WTC11 (cell line): Measurements from ENCODE around the gene GRIK2. TPM values are rescaled to one million over a fixed set of nuclear protein-coding genes. Genes with fewer than 3 reads are reported as not detected.

ENCODE experiments used
- ATAC-seq: fragments of 200-7000 bp; cut with Tn5 transposase; 2 replicates; pipeline ENCODE4 v1.10.0; 2021; ENCODE audit warnings: mild to moderate bottlenecking, moderate library complexity
- CTCF ChIA-PET: fragments of 300-600 bp; sonication (Branson Sonifier 250); formaldehyde crosslinking; loops from one replicate; lab custom pipeline; 2021; ENCODE audit warnings: antibody characterized with exemption; lab: Charles Lee
- POLR2A ChIA-PET: fragments of 350-600 bp; sonication (Branson Sonifier 250); formaldehyde crosslinking; loops from one replicate; lab custom pipeline; 2021; ENCODE audit warnings: antibody characterized with exemption; lab: Charles Lee
- DNase-seq: peaks from one replicate; pipeline ENCODE4 v3.0.0; 2021; ENCODE audit warnings: low spot score
- H3K27ac Mint-ChIP-seq: 2 replicates; pipeline ENCODE4 v1.8.0; 2021; ENCODE audit warnings: mixed read lengths
- H3K27me3 Mint-ChIP-seq: 2 replicates; pipeline ENCODE4 v1.8.0; 2021; ENCODE audit warnings: low read depth, mild to moderate bottlenecking, moderate library complexity, mixed read lengths
- H3K36me3 Mint-ChIP-seq: 2 replicates; pipeline ENCODE4 v1.8.0; 2021; ENCODE audit warnings: mixed read lengths
- H3K4me1 Mint-ChIP-seq: 2 replicates; pipeline ENCODE4 v1.8.0; 2022; ENCODE audit warnings: mixed read lengths
- H3K4me3 Mint-ChIP-seq: 2 replicates; pipeline ENCODE4 v1.8.0; 2021; ENCODE audit warnings: mild to moderate bottlenecking, moderate library complexity, mixed read lengths
- H3K9me3 Mint-ChIP-seq: 2 replicates; pipeline ENCODE4 v1.8.0; 2021; ENCODE audit warnings: mixed read lengths
- CREM ChIP-seq: sonication (generic); formaldehyde crosslinking; IDR thresholded peaks from 2 replicates; pipeline ENCODE4 v1.8.1; 2022; ENCODE audit warnings: mild to moderate bottlenecking, missing genetic modification reagents, moderate library complexity
- FOXK1 ChIP-seq: sonication (generic); formaldehyde crosslinking; IDR thresholded peaks from 2 replicates; pipeline ENCODE4 v1.8.0; 2022; ENCODE audit warnings: mild to moderate bottlenecking, moderate library complexity, missing genetic modification reagents
- GRHL2 ChIP-seq: fragments of 250-450 bp; sonication (Bioruptor Pico); IDR thresholded peaks from 2 replicates; pipeline ENCODE4 v1.8.0; 2022; ENCODE audit warnings: mild to moderate bottlenecking, moderate library complexity; ENCODE audit not compliant: insufficient replicate concordance, severe bottlenecking
- GTF2I ChIP-seq: fragments of 250-450 bp; sonication (Bioruptor Pico); conservative IDR thresholded peaks from 2 replicates; pipeline ENCODE4 v1.4.0; 2021; ENCODE audit warnings: mild to moderate bottlenecking
- HMGA2 ChIP-seq: fragments of 250-450 bp; sonication (Bioruptor Pico); IDR thresholded peaks from 2 replicates; pipeline ENCODE4 v1.4.0; 2021; ENCODE audit warnings: mild to moderate bottlenecking, moderate library complexity
- NFYB ChIP-seq: sonication (generic); formaldehyde crosslinking; conservative IDR thresholded peaks from 2 replicates; pipeline ENCODE4 v1.8.0; 2022; ENCODE audit warnings: low read depth, missing genetic modification reagents
- NR3C1 ChIP-seq: sonication (generic); formaldehyde crosslinking; conservative IDR thresholded peaks from 2 replicates; pipeline ENCODE4 v1.8.1; 2023; ENCODE audit warnings: low read depth, mild to moderate bottlenecking, missing genetic modification reagents
- OVOL2 ChIP-seq: fragments of 250-450 bp; sonication (Bioruptor Pico); IDR thresholded peaks from 2 replicates; pipeline ENCODE4 v1.9.0; 2021; ENCODE audit warnings: mild to moderate bottlenecking, borderline replicate concordance
- RORB ChIP-seq: fragments of 250-450 bp; sonication (Bioruptor Pico); IDR thresholded peaks from 2 replicates; pipeline ENCODE4 v1.9.0; 2021; ENCODE audit warnings: mild to moderate bottlenecking
- TEAD4 ChIP-seq: sonication (generic); formaldehyde crosslinking; IDR thresholded peaks from 2 replicates; pipeline ENCODE4 v1.8.0; 2022; ENCODE audit warnings: mild to moderate bottlenecking, missing genetic modification reagents
- ZNF121 ChIP-seq: sonication (generic); formaldehyde crosslinking; IDR thresholded peaks from 2 replicates; pipeline ENCODE4 v1.8.0; 2023; ENCODE audit warnings: missing genetic modification reagents
- ZNF423 ChIP-seq: fragments of 250-450 bp; sonication (Bioruptor Pico); IDR thresholded peaks from 2 replicates; pipeline ENCODE4 v2.1.2; 2022; ENCODE audit warnings: mild to moderate bottlenecking, moderate library complexity
- total RNA-seq: library from RNA; stranded (reverse); gene quantifications from 3 replicates; pipeline ENCODE4 v1.2.3, GENCODE V29; 2021
- TF ChIP-seq, protein P1 (sequence below): sonication (generic); formaldehyde crosslinking; IDR thresholded peaks from 2 replicates; pipeline ENCODE4 v1.8.0; 2022; ENCODE audit warnings: mild to moderate bottlenecking, missing genetic modification reagents
- TF ChIP-seq, protein P2 (sequence below): sonication (generic); formaldehyde crosslinking; IDR thresholded peaks from 2 replicates; pipeline ENCODE4 v1.8.1; 2022; ENCODE audit warnings: low read depth, missing genetic modification reagents, borderline replicate concordance
- TF ChIP-seq, protein P3 (sequence below): fragments of 250-450 bp; sonication (Bioruptor Pico); IDR thresholded peaks from 2 replicates; pipeline ENCODE4 v1.8.0; 2021; ENCODE audit warnings: mild to moderate bottlenecking
- TF ChIP-seq, protein P4 (sequence below): sonication (generic); formaldehyde crosslinking; IDR thresholded peaks from 2 replicates; pipeline ENCODE4 v1.8.0; 2022; ENCODE audit warnings: mild to moderate bottlenecking, missing genetic modification reagents
- TF ChIP-seq, protein P5 (sequence below): sonication (generic); formaldehyde crosslinking; IDR thresholded peaks from 2 replicates; pipeline ENCODE4 v1.8.0; 2023; ENCODE audit warnings: missing genetic modification reagents, mild to moderate bottlenecking, borderline replicate concordance

The GRIK2 gene
- total RNA-seq, 1 experiment from 2014 or later = 2.7 TPM

DNA sequence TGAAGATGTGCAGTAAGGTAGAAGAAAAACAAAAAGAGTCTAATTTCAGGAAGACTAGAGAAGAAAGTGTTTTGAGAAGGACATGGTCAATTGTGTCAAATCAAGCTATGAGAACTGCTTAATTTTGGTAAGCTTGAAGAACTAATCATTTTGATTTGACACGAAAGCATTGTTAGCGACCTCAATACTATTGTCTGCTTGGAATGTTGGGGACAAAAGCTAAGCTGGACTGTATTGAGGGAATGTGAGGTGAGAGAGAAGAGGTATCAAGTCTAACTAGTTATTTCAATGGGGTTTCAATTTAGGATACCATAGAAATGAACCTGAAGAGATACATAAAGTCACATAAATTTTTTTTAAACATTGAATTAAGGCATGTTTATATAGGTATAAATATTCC lies 309.8 kb downstream of the GRIK2 start:
- H3K4me1 Mint-ChIP-seq = peaks cover 20% of the 10 kb centered on the region
- no peaks in the 10 kb centered on the region for H3K27me3 Mint-ChIP-seq
- POLR2A ChIA-PET = interaction anchor here (0.6 kb wide), 1 partner anchor 22 kb away, joined by 3 read pairs; no protein-coding TSS in a partner anchor
- H3K36me3 Mint-ChIP-seq = no peaks in the 10 kb centered on the region
- no peaks in the 10 kb centered on the region for H3K9me3 Mint-ChIP-seq
- H3K4me3 Mint-ChIP-seq = no peak overlapping the region
- DNase-seq (no peak), ATAC-seq (no peak)
- CTCF ChIA-PET = no interaction called here
- H3K27ac Mint-ChIP-seq = no peak overlapping the region
- TF ChIP-seq, protein P1, sequence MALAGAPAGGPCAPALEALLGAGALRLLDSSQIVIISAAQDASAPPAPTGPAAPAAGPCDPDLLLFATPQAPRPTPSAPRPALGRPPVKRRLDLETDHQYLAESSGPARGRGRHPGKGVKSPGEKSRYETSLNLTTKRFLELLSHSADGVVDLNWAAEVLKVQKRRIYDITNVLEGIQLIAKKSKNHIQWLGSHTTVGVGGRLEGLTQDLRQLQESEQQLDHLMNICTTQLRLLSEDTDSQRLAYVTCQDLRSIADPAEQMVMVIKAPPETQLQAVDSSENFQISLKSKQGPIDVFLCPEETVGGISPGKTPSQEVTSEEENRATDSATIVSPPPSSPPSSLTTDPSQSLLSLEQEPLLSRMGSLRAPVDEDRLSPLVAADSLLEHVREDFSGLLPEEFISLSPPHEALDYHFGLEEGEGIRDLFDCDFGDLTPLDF = no peak
- TF ChIP-seq, protein P2, sequence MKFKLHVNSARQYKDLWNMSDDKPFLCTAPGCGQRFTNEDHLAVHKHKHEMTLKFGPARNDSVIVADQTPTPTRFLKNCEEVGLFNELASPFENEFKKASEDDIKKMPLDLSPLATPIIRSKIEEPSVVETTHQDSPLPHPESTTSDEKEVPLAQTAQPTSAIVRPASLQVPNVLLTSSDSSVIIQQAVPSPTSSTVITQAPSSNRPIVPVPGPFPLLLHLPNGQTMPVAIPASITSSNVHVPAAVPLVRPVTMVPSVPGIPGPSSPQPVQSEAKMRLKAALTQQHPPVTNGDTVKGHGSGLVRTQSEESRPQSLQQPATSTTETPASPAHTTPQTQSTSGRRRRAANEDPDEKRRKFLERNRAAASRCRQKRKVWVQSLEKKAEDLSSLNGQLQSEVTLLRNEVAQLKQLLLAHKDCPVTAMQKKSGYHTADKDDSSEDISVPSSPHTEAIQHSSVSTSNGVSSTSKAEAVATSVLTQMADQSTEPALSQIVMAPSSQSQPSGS (CRISPR knock-in tag) = no peak
- TF ChIP-seq HMGA2 (CRISPR knock-in tag) (no peak), RORB (CRISPR knock-in tag) (no peak), FOXK1 (CRISPR knock-in tag) (no peak), NR3C1 (no peak), NFYB (CRISPR knock-in tag) (no peak)
- TF ChIP-seq, protein P3, sequence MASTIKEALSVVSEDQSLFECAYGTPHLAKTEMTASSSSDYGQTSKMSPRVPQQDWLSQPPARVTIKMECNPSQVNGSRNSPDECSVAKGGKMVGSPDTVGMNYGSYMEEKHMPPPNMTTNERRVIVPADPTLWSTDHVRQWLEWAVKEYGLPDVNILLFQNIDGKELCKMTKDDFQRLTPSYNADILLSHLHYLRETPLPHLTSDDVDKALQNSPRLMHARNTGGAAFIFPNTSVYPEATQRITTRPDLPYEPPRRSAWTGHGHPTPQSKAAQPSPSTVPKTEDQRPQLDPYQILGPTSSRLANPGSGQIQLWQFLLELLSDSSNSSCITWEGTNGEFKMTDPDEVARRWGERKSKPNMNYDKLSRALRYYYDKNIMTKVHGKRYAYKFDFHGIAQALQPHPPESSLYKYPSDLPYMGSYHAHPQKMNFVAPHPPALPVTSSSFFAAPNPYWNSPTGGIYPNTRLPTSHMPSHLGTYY (CRISPR knock-in tag) = no peak

DNA sequence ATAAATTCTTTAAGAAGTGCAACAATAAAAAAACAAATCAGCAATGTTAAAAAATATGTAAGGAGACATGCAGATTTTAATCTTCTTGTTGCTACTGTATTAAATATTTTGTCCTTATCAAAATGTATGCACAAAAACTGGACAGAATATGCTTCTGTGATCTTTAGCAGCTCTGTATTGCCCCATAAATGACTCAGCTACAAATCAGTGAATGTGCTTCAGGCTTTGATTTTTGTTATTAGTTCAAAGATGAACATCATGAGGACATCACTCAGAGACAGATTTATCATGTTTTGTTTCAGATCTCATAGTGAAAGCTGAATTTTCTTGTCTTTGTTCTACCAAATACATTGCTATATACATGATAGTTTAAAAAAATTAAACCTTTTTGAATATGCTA lies 312.4 kb downstream of the GRIK2 start:
- Mint-ChIP-seq H3K4me3 (no peak overlapping the region), H3K36me3 (no peaks in the 10 kb centered on the region), H3K9me3 (no peaks in the 10 kb centered on the region), H3K4me1 (peaks cover 24% of the 10 kb centered on the region), H3K27ac (no peak overlapping the region), H3K27me3 (no peaks in the 10 kb centered on the region)
- POLR2A ChIA-PET = no interaction called here
- CTCF ChIA-PET = no interaction called here
- TF ChIP-seq ZNF423 = no peak
- TF ChIP-seq GTF2I (CRISPR knock-in tag) = no peak
- TF ChIP-seq, protein P4, sequence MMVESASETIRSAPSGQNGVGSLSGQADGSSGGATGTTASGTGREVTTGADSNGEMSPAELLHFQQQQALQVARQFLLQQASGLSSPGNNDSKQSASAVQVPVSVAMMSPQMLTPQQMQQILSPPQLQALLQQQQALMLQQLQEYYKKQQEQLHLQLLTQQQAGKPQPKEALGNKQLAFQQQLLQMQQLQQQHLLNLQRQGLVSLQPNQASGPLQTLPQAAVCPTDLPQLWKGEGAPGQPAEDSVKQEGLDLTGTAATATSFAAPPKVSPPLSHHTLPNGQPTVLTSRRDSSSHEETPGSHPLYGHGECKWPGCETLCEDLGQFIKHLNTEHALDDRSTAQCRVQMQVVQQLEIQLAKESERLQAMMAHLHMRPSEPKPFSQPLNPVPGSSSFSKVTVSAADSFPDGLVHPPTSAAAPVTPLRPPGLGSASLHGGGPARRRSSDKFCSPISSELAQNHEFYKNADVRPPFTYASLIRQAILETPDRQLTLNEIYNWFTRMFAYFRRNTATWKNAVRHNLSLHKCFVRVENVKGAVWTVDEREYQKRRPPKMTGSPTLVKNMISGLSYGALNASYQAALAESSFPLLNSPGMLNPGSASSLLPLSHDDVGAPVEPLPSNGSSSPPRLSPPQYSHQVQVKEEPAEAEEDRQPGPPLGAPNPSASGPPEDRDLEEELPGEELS (CRISPR knock-in tag) = no peak
- no peak for TF ChIP-seq ZNF121 (CRISPR knock-in tag)
- no peak for TF ChIP-seq GRHL2 (CRISPR knock-in tag)
- TF ChIP-seq OVOL2 (CRISPR knock-in tag) = no peak
- no peak for TF ChIP-seq TEAD4 (CRISPR knock-in tag)
- TF ChIP-seq, protein P5, sequence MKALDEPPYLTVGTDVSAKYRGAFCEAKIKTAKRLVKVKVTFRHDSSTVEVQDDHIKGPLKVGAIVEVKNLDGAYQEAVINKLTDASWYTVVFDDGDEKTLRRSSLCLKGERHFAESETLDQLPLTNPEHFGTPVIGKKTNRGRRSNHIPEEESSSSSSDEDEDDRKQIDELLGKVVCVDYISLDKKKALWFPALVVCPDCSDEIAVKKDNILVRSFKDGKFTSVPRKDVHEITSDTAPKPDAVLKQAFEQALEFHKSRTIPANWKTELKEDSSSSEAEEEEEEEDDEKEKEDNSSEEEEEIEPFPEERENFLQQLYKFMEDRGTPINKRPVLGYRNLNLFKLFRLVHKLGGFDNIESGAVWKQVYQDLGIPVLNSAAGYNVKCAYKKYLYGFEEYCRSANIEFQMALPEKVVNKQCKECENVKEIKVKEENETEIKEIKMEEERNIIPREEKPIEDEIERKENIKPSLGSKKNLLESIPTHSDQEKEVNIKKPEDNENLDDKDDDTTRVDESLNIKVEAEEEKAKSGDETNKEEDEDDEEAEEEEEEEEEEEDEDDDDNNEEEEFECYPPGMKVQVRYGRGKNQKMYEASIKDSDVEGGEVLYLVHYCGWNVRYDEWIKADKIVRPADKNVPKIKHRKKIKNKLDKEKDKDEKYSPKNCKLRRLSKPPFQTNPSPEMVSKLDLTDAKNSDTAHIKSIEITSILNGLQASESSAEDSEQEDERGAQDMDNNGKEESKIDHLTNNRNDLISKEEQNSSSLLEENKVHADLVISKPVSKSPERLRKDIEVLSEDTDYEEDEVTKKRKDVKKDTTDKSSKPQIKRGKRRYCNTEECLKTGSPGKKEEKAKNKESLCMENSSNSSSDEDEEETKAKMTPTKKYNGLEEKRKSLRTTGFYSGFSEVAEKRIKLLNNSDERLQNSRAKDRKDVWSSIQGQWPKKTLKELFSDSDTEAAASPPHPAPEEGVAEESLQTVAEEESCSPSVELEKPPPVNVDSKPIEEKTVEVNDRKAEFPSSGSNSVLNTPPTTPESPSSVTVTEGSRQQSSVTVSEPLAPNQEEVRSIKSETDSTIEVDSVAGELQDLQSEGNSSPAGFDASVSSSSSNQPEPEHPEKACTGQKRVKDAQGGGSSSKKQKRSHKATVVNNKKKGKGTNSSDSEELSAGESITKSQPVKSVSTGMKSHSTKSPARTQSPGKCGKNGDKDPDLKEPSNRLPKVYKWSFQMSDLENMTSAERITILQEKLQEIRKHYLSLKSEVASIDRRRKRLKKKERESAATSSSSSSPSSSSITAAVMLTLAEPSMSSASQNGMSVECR (CRISPR knock-in tag) = no peak
- TF ChIP-seq CREM = no peak
- DNase-seq (no peak), ATAC-seq (no peak)
